ENCODE results near the gene C6orf47. TPM values are rescaled to one million over a fixed set of nuclear protein-coding genes. Genes with fewer than 3 reads are reported as not detected.

The C6orf47 gene
- total RNA-seq, 1 experiment from 2014 or later: 19.4 TPM

DNA sequence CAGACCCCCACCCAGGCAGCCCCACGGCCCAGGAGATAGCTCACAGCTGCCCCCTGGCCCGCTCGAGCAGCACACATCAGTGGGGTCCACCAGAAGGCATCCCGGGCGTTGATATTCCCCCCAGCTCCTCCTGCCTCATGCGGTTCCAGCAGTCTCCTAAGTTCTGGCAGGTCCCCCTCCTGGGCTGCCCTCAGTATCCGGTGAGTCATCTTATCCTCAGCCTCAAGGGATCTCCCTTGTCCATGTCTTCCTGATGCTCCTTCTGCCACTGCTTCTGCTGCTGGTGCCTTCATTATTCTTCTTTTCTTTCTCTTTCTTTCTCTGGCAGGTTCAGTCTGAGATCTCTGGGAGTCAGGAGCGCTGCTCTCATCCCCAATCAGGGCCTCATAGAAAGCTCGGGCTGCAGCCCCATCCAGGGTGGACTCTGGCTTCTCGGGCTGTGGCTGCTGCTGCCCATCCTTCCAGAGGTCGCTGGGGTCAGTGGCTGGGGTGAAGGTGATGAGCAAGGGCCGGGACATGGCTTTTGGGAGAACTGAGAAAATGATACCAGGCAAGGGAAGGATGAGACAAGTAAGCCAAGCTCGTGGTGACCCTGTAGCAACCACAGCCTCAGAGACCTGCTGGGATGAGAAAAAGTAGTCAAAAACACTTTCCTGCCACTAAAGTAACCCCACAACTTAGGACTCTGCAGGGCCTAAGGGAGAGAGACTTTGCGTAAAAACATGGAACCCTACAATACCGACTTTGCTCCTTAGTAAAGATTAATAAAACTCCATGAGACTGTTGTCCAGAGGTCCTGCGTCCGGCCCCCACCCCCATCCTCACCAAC is 3.6 kb upstream of the C6orf47 start:
- DNase-seq: no peak
- H3K9me3 ChIP-seq: no peaks in the 10 kb centered on the region

GRCh38 chr6:31663126-31663960 is 2.8 kb upstream of the C6orf47 start:
- no TSS peak for BruUV-seq (replicated peaks)
- Mint-ChIP-seq H3K4me3 (ENCODE audit: unreplicated experiment) (peak overlapping the region; percentile 86), H3K4me1 (ENCODE audit: low read depth, unreplicated experiment) (peaks cover 38% of the 10 kb centered on the region), H3K27ac (ENCODE audit: unreplicated experiment) (peak overlapping the region; percentile 96), H3K27me3 (ENCODE audit: insufficient read depth, unreplicated experiment) (no peaks in the 10 kb centered on the region), H3K36me3 (ENCODE audit: insufficient read depth, unreplicated experiment) (peaks cover 93% of the 10 kb centered on the region), H3K9me3 (ENCODE audit: unreplicated experiment) (no peaks in the 10 kb centered on the region)
- H3K4me1 ChIP-seq: peaks cover 26% of the 10 kb centered on the region
- H3K9me3 ChIP-seq: no peaks in the 10 kb centered on the region
- intact Hi-C loops (cut with micrococcal nuclease; ENCODE audit: unreplicated experiment): no loop called here
- H3K27me3 ChIP-seq (replicated peaks; ENCODE audit: control insufficient read depth, insufficient read depth, low read length): no peaks in the 10 kb centered on the region
- POLR2A ChIA-PET: interaction anchor here (1.5 kb wide), 1 partner anchor 76 kb away, joined by 4 read pairs; the partner anchor contains the start of gene MSH5
- H3K4me3 ChIP-seq (ENCODE audit: low read depth, low read length): 0 out of 2 replicates have a peak overlapping the region, but pooled peaks have one; percentile 12
- H3K36me3 ChIP-seq (ENCODE audit: control insufficient read depth, insufficient read depth, low read length): peaks cover 4% of the 10 kb centered on the region
- TF ChIP-seq, protein P1, sequence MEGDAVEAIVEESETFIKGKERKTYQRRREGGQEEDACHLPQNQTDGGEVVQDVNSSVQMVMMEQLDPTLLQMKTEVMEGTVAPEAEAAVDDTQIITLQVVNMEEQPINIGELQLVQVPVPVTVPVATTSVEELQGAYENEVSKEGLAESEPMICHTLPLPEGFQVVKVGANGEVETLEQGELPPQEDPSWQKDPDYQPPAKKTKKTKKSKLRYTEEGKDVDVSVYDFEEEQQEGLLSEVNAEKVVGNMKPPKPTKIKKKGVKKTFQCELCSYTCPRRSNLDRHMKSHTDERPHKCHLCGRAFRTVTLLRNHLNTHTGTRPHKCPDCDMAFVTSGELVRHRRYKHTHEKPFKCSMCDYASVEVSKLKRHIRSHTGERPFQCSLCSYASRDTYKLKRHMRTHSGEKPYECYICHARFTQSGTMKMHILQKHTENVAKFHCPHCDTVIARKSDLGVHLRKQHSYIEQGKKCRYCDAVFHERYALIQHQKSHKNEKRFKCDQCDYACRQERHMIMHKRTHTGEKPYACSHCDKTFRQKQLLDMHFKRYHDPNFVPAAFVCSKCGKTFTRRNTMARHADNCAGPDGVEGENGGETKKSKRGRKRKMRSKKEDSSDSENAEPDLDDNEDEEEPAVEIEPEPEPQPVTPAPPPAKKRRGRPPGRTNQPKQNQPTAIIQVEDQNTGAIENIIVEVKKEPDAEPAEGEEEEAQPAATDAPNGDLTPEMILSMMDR (IDR thresholded peaks at IDR 0.05; ENCODE audit: insufficient read depth in 1 of 2, low read depth in 1 of 2, low read length in 1 of 2, severe bottlenecking in 1 of 2, unreplicated experiment in 1 of 2): no peak
- CTCF ChIA-PET: no interaction called here
- no peak for DNase-seq

More for the DNA sequence above, 3.6 kb upstream of the C6orf47 start:
- Histone ChIP-seq H3K36me3 (ENCODE audit: control insufficient read depth, insufficient read depth, low read length) (peaks cover 4% of the 10 kb centered on the region), H3K4me1 (peaks cover 23% of the 10 kb centered on the region), H3K4me3 (ENCODE audit: low read depth, low read length) (peak overlapping the region; percentile 90), H3K27me3 (replicated peaks; ENCODE audit: control insufficient read depth, insufficient read depth, low read length) (no peaks in the 10 kb centered on the region)
- H3K36me3 Mint-ChIP-seq (ENCODE audit: insufficient read depth, unreplicated experiment): peaks cover 95% of the 10 kb centered on the region
- H3K27ac Mint-ChIP-seq (ENCODE audit: unreplicated experiment): peak overlapping the region; percentile 96
- TSS peak; percentile 52 for BruUV-seq (replicated peaks)
- H3K4me3 Mint-ChIP-seq (ENCODE audit: unreplicated experiment): peak overlapping the region; percentile 86
- ChIA-PET POLR2A (interaction anchor here (0.5 to 2.0 kb wide), 13 partner anchors 9 to 282 kb away, joined by 3 to 25 read pairs (median 4); partner anchors contain the start of genes APOM, BAG6, CFB and DDX39B), CTCF (interaction anchor here (1.0 kb wide), 2 partner anchors 8 to 12 kb away, joined by 3 read pairs; partner anchors contain the start of genes APOM and BAG6)
- intact Hi-C loops (cut with micrococcal nuclease; ENCODE audit: unreplicated experiment): no loop called here
- H3K4me1 Mint-ChIP-seq (ENCODE audit: low read depth, unreplicated experiment): peaks cover 30% of the 10 kb centered on the region
- H3K9me3 Mint-ChIP-seq (ENCODE audit: unreplicated experiment): no peaks in the 10 kb centered on the region
- TF ChIP-seq, protein P1 (IDR thresholded peaks at IDR 0.05; ENCODE audit: insufficient read depth in 1 of 2, low read depth in 1 of 2, low read length in 1 of 2, severe bottlenecking in 1 of 2, unreplicated experiment in 1 of 2): no peak
- no peaks in the 10 kb centered on the region for H3K27me3 Mint-ChIP-seq (ENCODE audit: insufficient read depth, unreplicated experiment)

All from Caco-2 (cell line).